ENCODE measurements around the gene SRRM3.
"Not testable (repeated sequence)": the region's sequence is repeated elsewhere in the genome, so short reads cannot be mapped to it uniquely, and the experiment has no call there.

SRRM3 gene

GRCh38 chr7:76191783-76192240, 9.9 kb upstream of the SRRM3 start:
- no peak for FAIRE-seq

- FAIRE-seq = no peak
Observed at GRCh38 chr7:76193466-76193865, 8.2 kb upstream of the SRRM3 start.

GRCh38 chr7:76193883-76194282, 7.8 kb upstream of the SRRM3 start:
- FAIRE-seq = no peak

GRCh38 chr7:76196786-76197185, 4.9 kb upstream of the SRRM3 start:
- no peak for FAIRE-seq

- no peak for FAIRE-seq
Observed at GRCh38 chr7:76198202-76198601, 3.5 kb upstream of the SRRM3 start.

GRCh38 chr7:76202666-76203030, 952 bp downstream of the SRRM3 start:
- FAIRE-seq = no peak

GRCh38 chr7:76204147-76204546, 2.5 kb downstream of the SRRM3 start:
- FAIRE-seq = no peak

GRCh38 chr7:76206633-76207032, 4.9 kb downstream of the SRRM3 start:
- no peak for FAIRE-seq

GRCh38 chr7:76209310-76209709, 7.6 kb downstream of the SRRM3 start:
- no peak for FAIRE-seq

- FAIRE-seq = no peak
Observed at GRCh38 chr7:76211216-76211615, 9.5 kb downstream of the SRRM3 start.

- not testable (repeated sequence) for FAIRE-seq
Observed at GRCh38 chr7:76215349-76215748, 13.7 kb downstream of the SRRM3 start.

- no peak for FAIRE-seq
Observed at GRCh38 chr7:76216381-76217082, 14.8 kb downstream of the SRRM3 start.

GRCh38 chr7:76217942-76218566, 16.4 kb downstream of the SRRM3 start:
- FAIRE-seq = no peak

- no peak for FAIRE-seq
Observed at GRCh38 chr7:76220185-76221057, 18.7 kb downstream of the SRRM3 start.

GRCh38 chr7:76222333-76222732, 20.6 kb downstream of the SRRM3 start:
- FAIRE-seq = no peak

GRCh38 chr7:76222839-76223238, 21.1 kb downstream of the SRRM3 start:
- no peak for FAIRE-seq

GRCh38 chr7:76223286-76223972, 21.7 kb downstream of the SRRM3 start:
- no peak for FAIRE-seq

GRCh38 chr7:76224695-76225094, 23.0 kb downstream of the SRRM3 start:
- no peak for FAIRE-seq

- no peak for FAIRE-seq
Observed at GRCh38 chr7:76225379-76225778, 23.7 kb downstream of the SRRM3 start.

GRCh38 chr7:76225951-76226350, 24.3 kb downstream of the SRRM3 start:
- FAIRE-seq = no peak

GRCh38 chr7:76226878-76227423, 25.3 kb downstream of the SRRM3 start:
- not testable (repeated sequence) for FAIRE-seq

- FAIRE-seq = no peak
Observed at GRCh38 chr7:76230214-76230613, 28.5 kb downstream of the SRRM3 start.

- FAIRE-seq = no peak
Observed at GRCh38 chr7:76231071-76231470, 29.4 kb downstream of the SRRM3 start.
